NCI-H2107 treated with DMSO at 0.1 percent for 48 hours (cell line): ENCODE measurements around the gene CDH3.

Source experiments
- DNase-seq: peaks from one replicate; lab custom pipeline; 2025; ENCODE audit not compliant: unreplicated experiment; lab: John Stamatoyannopoulos, UW

The CDH3 gene

GRCh38 chr16:68644715-68645493, at the start of gene CDH3:
TSS of gene CDH3 (plus strand) at chr16:68645310. CDS start at chr16:68645380, 70 bp downstream.
- no peak for DNase-seq

- DNase-seq, result no peak
Measured at GRCh38 chr16:68596266-68596665, 48.8 kb upstream of the CDH3 start.

DNA sequence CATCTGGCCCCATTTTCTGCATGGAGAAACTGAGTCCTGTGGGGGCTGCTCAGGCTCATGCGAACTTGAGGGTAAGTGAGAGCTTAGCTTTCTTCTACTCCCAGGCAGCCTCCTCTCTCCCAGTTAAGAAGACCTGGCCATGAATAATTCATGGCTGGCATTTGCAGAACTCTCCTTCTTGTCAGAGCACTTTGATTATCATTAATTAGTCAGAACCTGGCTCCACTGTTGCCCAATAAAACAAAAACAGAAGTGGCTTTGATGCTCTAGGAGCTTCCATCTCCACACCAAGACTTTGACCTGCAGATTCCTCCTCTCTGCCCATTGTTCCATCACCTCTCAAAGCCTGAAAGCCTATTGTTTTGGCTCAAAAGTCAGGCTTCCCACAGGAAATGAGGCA, 45.5 kb upstream of the CDH3 start:
- DNase-seq, result no peak

DNA sequence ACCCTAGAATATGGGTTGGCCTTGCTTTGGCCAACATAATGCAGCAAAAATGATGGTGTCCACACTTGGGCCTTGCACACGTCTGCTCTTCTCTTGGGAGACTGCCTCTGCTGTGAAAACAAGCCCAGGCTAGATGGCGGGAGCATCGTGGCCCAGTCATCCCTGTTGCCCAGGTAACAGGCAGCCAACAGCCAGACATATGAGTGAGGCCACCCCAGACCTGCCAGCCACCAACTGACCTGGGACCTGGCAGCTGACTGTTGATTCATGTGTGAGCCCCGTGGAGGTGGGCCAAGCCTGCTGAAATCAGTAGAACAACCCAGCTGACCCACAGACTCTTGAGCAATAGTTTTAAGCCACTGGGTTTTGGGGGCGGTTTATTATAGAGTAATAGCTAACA, 39.4 kb upstream of the CDH3 start:
- no peak for DNase-seq

GRCh38 chr16:68607443-68607842, 37.7 kb upstream of the CDH3 start:
- no peak for DNase-seq

- DNase-seq, result no peak
Measured at GRCh38 chr16:68608330-68608729, 36.8 kb upstream of the CDH3 start.

DNA sequence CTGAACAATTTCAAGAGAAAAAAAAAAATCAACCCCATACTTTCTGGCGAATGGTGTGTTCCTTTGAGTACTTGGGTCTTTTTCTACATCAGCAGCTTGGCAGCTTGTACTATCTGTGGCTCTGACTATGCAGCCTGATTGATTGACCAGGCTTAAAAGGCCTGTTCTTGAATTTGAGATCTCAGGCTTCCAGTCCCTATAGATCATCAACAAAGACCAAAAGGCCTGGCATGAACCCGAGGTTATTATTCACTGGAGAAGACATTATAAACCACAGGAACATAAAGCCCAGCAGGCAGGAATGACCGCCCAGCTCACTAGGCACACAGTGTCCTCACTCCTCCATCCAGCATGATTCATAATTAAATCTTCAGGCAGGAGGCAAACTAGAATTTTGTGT, 32.1 kb upstream of the CDH3 start:
- DNase-seq, result no peak

DNA sequence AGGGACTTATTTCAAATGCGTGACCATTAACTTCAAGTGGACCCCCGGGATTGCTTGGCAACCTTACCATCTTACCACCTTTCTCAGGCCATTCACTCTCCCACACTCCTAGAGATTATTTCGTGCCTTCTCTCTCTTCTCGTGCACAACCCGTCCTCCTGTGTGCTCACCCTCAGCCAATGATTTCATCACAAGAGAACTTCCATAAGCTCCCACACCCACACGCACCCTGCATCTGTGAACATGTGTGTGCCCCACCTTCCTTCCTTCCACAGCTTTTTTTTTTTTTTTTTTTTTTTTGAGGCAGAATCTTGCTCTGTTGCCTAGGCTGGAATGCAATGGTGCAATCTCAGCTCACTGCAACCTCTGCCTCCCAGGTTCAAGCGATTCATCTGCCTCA, 27.4 kb upstream of the CDH3 start:
- DNase-seq, result no peak

- no peak for DNase-seq
Measured at GRCh38 chr16:68626557-68626956, 18.6 kb upstream of the CDH3 start.

DNA sequence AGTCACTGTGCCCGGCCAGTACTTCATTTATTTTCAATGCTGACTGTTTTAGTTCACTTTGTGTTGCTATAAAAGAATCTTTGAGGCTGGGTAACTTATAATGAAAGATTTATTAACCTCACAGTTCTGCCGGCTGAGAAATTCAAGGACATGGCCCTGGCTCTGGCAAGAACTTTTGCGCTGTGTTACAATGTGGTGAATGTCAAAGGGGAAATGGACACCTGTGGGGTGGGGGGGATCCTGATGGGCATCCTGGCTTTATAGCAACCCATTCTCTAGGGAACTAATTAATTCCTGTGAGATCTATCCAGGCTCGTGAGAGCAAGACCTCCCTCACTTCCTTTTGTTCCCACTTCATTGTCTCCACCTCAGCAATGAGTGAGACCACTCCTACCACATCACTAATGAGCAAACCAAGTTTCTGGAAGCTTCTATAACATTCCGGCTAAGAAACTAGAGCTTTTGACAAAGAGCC, 17.1 kb upstream of the CDH3 start:
- DNase-seq, result no peak

DNA sequence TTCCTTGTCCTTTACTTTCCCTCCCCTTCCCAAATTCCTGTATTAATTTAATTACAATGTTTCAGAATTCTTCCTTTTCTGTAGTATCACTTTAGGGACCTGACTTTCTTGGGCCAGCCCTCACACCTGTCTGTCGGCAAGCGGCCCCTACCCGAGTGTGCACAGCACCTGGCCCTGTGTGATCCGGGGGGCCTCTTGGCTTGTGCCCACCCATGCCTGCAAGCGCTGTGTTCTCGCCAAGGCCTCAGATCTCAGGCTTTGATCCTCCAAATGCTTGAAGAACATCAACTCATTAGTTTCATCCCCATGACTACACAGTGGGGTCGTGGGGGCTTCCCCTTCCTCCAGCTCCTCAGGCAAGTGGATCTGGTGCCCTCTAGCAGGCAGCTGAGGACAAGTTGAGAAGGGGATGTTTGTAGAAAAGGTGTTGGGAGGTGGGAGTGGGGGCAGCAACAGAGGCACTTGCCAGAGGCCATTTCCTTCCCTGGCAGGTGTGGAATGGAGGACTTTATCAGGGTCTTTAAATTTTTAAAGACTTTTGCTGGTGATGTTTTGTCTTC, 15.7 kb upstream of the CDH3 start:
- DNase-seq, result no peak

DNA sequence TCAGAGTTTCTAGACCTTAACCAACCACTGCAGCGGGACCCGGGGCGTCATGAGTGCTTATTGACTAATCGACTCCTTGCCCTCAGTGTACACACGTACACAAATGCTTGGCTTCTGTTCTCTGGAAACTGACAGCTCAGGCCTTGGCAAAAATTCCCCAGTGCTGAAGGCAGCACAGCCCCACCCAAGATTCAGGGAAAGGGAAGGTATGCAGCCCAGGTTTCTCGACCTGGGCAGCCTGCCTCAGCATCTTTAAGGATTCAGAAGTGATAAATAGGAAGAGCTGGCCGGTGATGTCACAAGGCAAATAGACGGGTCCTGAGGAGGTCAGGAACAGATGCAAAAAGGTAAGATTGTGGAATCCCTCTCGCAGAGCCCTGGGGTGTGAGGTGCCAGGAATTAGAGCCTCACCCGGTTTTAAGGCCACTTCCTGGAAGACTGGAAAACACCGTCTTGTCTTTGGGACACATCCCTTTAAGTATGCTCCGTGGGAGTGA, 9.0 kb upstream of the CDH3 start:
- no peak for DNase-seq

DNA sequence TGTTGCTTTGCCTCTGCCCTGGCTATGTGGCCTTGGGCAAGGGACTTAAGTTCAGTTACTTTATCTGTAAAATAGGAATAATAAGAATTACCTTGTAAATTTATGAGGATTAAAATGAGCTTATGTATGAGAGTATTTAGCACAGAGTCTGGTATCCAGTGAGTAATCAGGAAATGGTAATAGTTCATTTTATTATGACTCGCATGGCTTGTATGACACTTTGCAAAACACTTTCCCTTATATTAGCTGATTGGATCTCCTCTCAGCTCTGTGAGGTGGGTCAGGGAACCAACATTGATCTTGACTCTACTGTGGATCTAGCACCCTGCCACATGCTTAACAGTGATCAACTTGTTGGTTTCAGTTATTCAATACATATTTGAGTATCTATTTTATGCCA, 8.3 kb upstream of the CDH3 start:
- DNase-seq, result no peak

- DNase-seq, result no peak
Measured at GRCh38 chr16:68640972-68641371, 4.1 kb upstream of the CDH3 start.

- DNase-seq, result no peak
Measured at GRCh38 chr16:68642047-68642435, 3.1 kb upstream of the CDH3 start.

GRCh38 chr16:68642436-68643101, 2.5 kb upstream of the CDH3 start:
- DNase-seq, result no peak

DNA sequence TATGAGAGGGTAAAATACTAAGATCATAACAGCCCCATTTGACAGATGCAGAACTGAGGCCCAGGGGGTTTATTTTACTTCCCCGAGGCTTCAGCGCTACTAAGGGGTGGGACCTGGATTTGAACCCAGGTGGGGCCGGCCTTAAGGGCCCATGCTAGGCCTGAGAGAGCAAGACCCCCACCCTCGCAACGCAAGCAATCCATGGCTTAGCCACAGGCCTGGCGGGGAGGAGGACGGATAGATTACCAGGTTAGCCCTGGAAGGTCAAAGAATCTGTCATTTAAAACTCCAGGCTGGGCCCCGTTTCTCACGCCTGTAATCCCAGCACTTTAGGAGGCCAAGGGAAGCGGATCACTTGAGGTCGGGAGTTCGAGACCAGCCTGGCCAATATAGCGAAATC, 1.9 kb upstream of the CDH3 start:
- DNase-seq, result no peak

GRCh38 chr16:68643847-68644246, 1.3 kb upstream of the CDH3 start:
- no peak for DNase-seq

DNA sequence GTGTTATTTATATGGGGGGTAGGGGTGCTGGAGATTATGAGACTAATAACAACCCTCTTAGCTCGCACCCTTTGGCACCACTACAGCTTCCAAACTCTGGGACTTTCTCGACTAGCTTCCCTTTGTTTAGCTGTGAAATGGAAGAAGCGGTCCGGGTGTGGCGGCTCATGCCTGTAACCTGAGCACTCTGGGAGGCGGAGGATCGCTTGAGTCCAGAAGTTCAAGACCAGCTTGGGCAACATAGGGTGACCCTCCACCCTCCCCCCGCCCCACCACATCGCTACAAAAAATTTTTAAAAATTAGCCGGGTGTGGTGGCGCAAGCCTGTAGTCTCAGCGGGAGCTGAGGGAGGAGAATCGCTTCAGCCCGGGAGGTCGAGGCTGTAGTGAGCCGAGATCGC, 814 bp upstream of the CDH3 start:
- no peak for DNase-seq

- DNase-seq, result no peak
Measured at GRCh38 chr16:68645494-68646388, 631 bp downstream of the CDH3 start.
